Cardiac fibroblast (primary cell): ENCODE data around the gene LDLRAD1.
"Not testable (repeated sequence)": the region's sequence is repeated elsewhere in the genome, so short reads cannot be mapped to it uniquely, and the experiment has no call there.

ENCODE experiments used
- DNase-seq, 2 donors: peaks; one replicate each; pipeline versions ENCODE4 v3.0.0 to v3.0.0-alpha.2; 2010; ENCODE audit warnings: low read depth in 2 of 2
- H3K4me3 ChIP-seq, 2 donors: replicated peaks in 1 of 2; 1 replicate in 1 of 2; 2 replicates in 1 of 2; pipeline ENCODE4 v1.5.1; 2011; ENCODE audit warnings: low read depth in 2 of 2, low read length in 2 of 2, mild to moderate bottlenecking in 2 of 2, moderate library complexity in 1 of 2
- CTCF ChIP-seq: IDR thresholded peaks from one replicate; pipeline ENCODE4 v1.5.1; 2011; ENCODE audit warnings: low read depth, mild to moderate bottlenecking, low read length, inconsistent platforms

LDLRAD1 gene

GRCh38 chr1:54051933-54052430, 34.0 kb upstream of the LDLRAD1 start:
- DNase-seq: peak; percentile 12 to 24
- TF ChIP-seq CTCF: no peak
- peak overlapping the region; percentile 88 to 98 for H3K4me3 ChIP-seq

GRCh38 chr1:54050435-54050834, 32.4 kb upstream of the LDLRAD1 start:
- DNase-seq, H3K4me3 ChIP-seq: not testable (repeated sequence)

GRCh38 chr1:54047384-54048305, 29.7 kb upstream of the LDLRAD1 start:
- no peak overlapping the region for H3K4me3 ChIP-seq
- no peak for DNase-seq
- no peak for TF ChIP-seq CTCF

DNA sequence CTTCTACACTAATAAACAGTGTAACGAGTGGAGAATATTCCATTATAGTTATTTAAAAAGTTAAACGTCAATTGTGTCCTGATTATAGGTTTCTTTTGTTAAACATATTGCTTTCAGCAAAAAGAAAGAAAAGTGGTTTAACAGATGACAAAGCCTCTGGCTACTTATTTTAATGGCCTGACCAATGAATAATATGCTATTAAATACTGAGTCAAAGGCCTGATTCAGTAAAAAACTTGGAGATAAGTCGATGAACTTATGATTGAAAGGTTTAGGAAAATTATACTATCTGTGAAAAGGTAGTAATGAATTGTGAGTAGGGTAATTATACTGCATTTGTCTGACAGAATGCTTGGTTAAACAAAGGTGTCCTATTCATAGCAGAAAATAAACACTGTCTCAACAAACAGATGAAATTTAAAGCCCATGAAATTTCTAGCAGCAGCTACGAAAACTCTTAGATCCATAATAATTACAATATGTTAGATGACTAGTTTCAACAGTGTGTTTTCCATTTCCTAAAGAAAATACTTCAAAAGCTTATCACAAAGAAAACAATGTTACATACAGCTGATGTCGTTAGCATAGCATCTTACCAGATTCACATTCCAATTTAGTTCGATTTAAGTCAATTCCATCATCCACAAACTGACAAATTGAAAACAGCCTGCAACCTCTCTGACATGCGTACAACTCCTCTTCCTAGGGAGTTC, 28.8 kb upstream of the LDLRAD1 start:
- H3K4me3 ChIP-seq: no peak overlapping the region
- no peak for TF ChIP-seq CTCF

GRCh38 chr1:54045496-54045895, 27.5 kb upstream of the LDLRAD1 start:
- H3K4me3 ChIP-seq: no peak overlapping the region
- no peak for DNase-seq
- no peak for TF ChIP-seq CTCF

More for the DNA sequence above, 28.8 kb upstream of the LDLRAD1 start:
- DNase-seq: peak in 1 of 2 donors; percentile 36

GRCh38 chr1:54041806-54042205, 23.8 kb upstream of the LDLRAD1 start:
- DNase-seq: no peak
- no peak for TF ChIP-seq CTCF

GRCh38 chr1:54037476-54037875, 19.5 kb upstream of the LDLRAD1 start:
- no peak overlapping the region for H3K4me3 ChIP-seq
- peak; percentile 42 to 61 for DNase-seq
- TF ChIP-seq CTCF: no peak

More at GRCh38 chr1:54041806-54042205, 23.8 kb upstream of the LDLRAD1 start:
- no peak overlapping the region for H3K4me3 ChIP-seq
